Esophagus mucosa (tissue), 1 donor: ENCODE results near the gene DCTN4. TPM values are rescaled to one million over a fixed set of nuclear protein-coding genes. Genes with fewer than 3 reads are reported as not detected.

ENCODE experiments used
- ATAC-seq: fragments of 200-7000 bp; cut with Tn5 transposase; one replicate; pipeline ENCODE4 v1.9.1; 2020
- total RNA-seq: library from RNA; stranded (reverse); gene quantifications from one replicate; pipeline ENCODE4 v1.2.4, GENCODE V29; 2023
- donor health status: DM: yes; HTN: yes; CAD: no.

Gene DCTN4
- total RNA-seq, 1 donor from 2014 or later: 49.4 TPM

DNA sequence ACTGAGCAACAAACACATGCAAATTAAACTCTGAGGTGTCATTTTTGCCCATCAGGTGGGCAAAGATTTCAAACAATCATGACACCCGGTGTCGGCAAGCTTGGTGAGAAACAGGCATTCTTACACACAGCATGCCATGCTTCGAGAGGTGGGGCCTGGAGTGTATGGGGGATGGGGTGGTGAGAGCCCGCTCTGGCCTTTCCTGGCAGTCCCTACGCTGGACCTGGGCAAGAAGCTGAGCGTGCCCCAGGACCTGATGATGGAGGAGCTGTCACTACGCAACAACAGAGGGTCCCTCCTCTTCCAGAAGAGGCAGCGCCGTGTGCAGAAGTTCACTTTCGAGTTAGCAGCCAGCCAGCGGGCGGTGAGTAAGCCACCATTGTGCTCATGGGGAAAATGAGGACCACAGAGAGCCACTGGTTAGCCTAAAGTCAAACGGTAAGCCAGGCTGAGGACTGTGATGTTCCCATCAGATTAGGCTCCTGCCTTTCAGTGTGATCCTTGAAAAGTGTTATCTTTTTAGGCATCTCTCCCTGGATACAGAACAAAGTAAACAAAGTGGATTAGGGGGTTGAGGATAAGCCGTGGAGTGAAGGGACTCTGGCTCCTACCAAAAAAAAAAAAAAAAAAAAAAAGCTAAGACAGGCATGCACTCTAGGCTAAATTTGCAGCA lies 88.4 kb downstream of the DCTN4 start:
- no peak for ATAC-seq

DNA sequence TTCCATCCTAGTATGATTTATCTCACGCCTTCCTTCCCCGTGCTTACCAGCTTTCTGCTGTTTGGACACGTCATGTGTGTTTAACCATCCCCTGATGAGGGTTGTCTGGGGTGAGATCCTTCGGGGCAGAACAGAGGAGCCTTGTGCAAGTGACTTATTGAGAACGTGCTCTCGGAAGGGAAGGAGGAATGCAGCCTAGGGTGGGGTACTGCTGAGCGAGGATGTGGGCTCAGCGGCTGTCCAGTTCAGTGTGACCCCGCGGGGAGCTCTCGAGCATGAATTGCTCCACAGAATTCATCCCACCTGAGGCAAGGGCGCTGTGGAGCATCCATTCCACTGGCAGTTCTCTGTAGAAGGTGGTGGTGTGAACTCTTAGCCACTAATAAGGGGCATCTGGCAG lies 93.8 kb downstream of the DCTN4 start:
- ATAC-seq: peak; percentile 48

DNA sequence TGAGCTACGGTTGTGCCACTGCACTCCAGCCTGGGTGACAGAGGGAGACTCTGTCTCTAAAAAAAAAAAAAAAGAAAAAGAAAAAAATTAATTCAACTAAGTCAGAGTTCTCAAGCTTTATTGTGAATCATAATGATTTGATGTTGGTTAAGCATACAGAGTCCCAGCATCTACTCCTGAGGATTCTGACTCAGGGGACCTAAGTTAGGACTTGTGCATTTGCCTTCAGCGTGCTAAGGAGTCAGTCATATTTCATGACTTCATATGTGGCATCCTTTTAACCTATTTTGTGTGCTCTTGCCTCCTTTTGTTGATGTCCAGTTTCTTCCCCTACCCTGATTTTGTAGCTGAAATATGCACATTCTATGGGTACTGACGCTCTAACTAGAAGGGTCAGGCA lies 94.9 kb downstream of the DCTN4 start:
- no peak for ATAC-seq

DNA sequence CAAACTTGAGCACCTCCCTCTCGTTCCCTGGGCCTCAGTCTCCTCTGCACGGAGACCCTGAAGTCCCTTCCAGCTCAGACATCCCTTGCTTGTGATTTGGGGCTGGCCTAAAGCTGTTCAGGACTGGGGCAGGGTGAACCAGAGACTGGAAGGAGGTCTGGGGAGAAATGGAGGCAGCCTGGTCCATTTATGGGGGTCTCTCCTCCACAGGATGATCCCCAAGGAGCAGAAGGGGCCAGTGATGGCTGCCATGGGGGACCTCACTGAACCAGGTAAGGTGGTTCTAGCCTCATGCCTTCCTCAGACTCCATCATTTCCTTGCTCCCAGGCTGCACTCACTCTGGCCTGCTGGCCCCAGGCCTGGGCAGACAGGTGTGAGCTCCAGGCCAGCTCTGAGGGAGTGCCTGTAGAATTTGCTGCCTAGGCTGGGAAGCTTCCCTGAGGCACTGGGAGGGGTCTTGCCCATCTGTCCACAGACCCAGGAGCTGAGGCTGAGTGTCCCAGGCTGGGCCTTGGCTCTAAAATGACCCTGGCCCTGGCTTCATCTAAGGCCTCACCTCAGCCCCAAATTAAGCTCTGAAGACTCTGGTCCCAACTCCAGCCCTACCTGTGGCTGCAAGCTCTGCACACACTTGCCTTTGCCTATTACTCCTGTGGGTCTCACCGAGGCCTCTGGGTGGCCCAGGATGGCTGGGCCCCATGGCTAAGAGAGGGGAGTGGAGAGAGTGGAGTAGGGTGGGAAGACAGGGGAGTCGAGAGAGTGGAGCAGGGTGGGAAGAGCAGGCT lies 95.9 kb downstream of the DCTN4 start:
- no peak for ATAC-seq

DNA sequence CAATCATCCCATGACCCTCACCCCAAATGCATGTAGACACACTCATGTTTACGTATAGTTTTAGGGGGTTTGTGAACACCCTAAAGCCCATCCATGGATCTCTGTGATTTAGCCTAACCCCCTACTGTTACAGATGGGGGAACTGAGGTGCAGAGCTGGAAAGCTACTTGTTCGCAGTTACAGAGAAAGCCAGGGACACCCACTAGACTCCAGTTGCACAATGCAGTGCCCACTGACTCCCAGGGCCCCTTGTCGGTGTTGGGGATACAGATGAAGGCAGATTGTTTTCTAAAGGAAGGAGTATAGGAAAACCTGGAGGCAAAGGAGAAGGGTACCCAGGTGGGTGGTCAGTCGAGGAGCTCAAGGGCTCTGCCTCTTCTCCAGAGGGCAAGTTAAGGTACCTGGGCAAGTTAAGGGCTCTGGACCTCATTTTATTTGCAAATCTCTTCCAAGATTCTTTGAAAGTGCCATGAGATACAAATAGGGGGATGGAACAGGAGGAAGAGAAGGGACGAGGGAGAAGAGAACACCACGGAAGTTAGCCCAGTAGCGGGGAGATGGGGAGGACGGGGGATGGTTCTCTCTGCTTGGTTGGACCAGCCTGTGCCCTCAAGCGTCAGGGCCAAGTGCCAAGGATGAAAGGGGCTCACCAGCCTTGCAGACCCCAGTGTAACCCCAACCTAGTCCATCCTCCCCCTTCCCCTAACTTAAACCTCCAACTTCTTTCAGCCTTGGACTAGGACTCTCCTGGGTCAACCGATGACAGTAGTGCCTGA lies 96.8 kb downstream of the DCTN4 start:
- no peak for ATAC-seq

DNA sequence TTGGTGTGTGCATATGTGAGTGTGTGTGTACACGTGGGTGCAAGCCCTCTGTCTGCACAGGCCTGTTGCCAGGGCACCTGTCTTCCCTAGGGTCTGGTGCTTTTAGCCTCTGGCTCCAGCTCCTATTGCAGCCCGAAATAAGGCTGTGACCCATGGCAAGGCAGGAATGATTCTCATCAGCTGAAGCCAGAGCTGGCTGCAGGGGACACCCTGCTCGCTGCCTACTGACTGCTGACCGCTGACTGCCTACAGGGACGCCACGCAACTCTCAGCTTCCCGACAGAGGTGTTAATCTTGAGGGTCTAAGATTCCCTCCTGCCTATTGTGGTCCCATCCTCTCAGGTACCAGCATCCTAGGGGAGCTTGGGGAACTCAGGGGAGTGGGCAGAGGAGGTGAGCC lies 97.7 kb downstream of the DCTN4 start, which contains the start of gene MYOZ3:
TSS of gene MYOZ3 (plus strand) at position 166 of the 400 bp plus-strand sequence. CDS start 1,691 bp downstream, outside the sequence.
- no peak for ATAC-seq

DNA sequence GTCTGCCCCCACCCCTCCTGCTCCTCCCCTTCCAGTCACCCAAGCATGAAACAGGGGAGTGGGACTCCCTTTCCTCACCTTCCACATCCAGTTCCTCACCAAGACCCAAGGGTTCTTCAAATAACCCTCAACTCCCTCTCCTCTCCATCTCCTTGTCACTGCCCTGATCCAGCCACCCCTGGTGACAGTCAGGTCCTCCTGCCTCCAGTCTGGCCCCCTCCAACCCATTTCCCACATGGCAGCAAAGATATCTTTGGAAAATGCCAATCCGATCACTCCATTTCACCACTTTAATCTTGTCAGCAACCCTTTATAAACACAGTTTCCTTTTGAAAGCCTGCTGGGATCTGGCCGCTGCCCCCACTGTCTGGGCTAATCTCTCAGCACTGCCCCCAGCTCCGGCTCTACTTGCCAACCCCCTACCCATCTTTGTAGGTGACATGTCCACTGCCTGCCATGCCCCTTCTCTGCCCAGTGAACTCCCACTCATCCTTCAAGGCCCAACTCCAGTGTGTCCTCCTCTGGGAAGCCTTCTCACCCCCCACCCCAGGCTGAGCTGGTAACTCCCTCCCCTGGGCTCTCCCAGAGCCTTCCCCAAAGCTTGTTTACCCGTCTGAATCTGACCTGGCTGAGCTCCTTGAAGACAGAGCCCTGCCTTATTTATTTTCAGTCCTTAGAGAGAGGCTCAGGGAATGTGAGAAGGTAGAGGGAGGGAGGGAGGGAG lies 98.5 kb downstream of the DCTN4 start:
- no peak for ATAC-seq

DNA sequence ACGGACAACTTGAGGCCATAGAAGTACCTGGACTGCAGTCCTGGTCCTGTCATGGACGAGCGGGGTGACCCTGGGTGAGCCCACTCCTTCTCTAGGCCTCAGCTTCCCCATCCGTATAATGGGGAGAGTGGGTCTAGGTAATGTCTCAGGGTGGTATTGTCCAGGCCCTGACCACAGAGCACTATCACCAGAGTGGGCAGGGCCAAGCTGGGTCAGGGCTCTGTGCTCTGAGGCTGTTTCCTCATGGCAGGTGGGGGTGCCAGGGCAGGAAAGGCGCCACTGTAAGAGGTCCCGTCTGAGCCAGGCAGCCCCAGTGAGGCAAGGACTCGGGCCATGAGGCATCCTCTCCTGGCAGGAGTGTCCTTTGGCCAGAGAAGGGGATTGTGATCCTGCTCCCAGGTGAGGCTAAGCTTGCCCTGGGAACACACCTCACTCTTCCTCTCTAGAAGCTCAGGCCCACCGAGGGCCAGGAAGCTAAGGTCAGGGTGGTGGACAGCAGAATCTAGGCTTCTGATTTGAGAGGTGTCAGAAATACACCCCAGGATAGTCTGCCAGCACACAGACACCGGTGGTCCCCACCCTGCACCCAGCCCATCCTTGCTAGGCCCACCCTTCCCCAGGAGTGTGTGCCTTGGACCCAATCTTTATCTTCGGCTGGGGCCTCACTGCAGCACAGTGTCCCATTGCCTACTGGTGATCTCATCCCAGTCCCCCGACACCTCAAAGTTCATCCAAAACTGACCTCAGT lies 99.3 kb downstream of the DCTN4 start:
- no peak for ATAC-seq

DNA sequence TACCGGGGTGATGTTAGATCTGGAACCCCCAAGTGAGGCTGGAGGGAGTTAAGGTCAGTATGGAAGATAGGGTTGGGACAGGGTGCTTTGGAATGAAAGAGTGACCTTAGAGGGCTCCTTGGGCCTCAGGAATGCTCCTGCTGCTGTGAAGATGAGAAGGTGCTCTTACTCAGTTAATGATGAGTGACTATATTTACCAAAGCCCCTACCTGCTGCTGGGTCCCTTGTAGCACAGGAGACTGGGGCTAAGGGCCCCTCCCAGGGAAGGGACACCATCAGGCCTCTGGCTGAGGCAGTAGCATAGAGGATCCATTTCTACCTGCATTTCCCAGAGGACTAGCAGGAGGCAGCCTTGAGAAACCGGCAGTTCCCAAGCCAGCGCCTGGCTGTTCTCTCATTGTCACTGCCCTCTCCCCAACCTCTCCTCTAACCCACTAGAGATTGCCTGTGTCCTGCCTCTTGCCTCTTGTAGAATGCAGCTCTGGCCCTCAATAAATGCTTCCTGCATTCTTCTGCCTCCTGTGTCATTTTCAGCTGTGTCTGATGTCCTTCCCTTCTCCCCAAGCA lies 100.0 kb downstream of the DCTN4 start:
- no peak for ATAC-seq

Other genes starting within 250 kb of the DCTN4 start
- 7.8 TPM for gene SYNPO, start 118.4 kb downstream of the DCTN4 start, total RNA-seq
- gene MYOZ3, start 97.8 kb downstream of the DCTN4 start, total RNA-seq: not detected
- 24.4 TPM for gene RBM22, start 58.0 kb downstream of the DCTN4 start, total RNA-seq
- gene SMIM3, start 19.7 kb upstream of the DCTN4 start, total RNA-seq: 17.0 TPM
- not detected for gene IRGM, start 87.5 kb upstream of the DCTN4 start, total RNA-seq
- 3.5 TPM for gene ZNF300, start 146.0 kb upstream of the DCTN4 start, total RNA-seq